ENCODE measurements around the gene NDUFS6.

Gene NDUFS6

DNA sequence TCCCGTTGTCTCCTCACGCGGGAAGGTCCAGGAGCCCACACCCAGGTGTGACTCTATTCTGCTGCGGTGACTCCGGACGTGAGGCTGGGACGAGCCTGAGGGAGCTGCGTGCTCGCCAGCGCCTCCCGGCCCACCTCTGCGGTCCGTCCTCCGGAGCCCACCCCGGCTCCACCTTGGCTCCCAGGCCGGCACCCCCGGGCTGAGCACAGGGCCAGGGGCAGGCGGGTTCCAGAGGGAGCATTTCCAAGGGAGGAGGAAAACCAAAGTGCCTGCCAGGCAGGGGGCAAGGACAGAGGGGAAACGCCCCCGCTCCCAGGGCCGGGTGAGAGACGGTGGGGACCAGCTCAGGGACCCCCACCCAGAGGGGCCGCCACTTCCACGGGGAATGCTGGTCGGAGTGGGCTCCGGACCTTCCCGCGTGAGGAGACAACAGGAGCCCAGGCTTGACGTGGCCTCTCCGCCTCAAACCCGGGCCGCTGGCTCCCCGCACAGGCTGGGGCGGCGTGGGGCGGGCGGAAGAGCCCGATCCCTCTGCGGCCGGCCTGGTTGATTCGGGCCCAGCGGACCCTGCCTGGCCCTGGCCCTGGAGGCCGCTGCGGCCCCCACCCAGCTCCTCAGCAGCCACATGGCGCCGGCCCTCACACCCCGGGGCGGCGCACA is 55.5 kb downstream of the NDUFS6 start:
- no peak for DNase-seq

DNA sequence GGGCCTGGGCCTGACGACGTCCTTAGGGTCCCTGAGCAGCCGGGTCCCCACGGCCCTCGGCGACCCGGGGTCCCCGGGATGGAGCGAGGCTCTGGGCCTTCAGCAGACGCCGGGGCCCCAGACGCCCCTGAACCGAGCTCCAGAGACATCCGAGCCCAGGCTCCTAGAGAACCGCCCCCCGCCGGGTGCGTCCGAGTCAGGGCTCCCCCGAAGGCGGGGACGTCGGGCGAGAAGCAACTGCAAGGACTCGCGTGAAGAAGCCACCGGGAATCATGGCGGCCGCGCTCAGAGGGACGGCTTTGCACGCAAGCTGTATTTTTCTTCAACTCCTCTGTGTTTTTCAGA is 56.0 kb downstream of the NDUFS6 start:
- no peak for DNase-seq

DNA sequence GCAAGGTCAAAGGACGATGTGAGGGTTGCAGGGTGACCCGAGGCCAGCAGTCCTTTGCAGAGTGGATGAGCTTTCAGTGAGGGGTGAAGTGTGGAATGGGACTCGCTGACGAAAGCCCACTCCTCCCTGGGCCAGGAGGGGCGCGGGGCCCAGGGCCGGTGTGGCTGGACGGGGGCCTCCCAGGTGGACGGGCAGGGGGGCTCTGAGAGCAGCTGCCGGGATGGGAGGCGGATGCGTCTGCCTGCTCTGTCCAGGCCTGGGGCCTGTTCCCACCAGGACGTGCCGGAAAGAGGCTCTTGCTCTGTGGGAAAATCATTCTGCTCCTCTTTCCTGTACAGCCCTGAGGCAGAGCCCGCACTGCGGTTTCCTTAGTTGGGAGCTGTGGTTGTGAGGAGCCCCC is 57.2 kb downstream of the NDUFS6 start:
- DNase-seq: no peak

DNA sequence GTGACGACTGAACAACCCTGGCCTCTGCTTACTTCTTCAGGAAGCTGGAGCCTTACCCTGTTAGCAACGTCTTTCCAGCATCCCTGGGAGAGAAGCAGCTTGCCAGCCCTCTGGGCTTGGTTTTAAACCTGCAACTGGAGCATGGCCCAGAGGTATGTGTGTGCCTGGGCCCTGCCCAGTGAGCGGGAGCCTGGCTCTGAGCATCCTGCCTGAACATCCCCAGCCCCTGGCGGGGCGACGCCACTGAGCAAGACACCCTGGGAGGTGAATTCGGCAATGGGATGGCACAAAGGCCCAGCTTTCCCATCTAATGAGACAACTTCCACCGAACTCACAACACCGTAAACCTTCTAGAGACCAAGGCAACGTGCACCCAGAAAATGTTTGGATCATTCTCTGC is 57.9 kb downstream of the NDUFS6 start:
- DNase-seq: no peak

DNA sequence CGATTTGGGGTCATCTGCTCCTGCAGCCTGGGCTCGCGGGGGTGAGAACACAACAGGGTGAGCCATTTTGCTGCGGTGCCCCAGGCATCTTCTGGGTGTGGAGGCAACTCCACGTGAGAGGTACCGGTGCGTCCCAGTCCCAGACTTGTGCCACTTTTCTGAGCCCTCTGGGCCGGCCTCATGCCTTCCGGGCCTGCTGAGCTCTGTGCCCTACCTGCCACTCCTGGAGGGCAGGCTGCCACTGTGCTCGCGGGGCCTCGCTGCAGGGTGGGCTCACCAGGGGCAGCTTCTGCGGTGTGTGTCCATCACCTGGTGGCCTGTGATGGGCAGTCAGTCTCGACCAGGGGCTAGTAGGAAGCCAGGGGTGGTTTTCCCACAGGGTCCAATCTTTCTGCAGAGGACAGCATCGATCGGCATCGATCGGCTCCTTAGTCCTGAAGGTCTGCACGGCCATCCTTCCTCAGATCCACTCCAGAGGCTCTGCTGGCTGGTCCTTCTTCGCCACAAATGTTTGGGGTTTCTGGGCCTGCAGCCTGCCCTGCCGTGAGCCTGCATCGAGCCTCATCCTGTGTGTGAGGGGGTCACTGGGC is 58.9 kb downstream of the NDUFS6 start:
- DNase-seq: no peak

DNA sequence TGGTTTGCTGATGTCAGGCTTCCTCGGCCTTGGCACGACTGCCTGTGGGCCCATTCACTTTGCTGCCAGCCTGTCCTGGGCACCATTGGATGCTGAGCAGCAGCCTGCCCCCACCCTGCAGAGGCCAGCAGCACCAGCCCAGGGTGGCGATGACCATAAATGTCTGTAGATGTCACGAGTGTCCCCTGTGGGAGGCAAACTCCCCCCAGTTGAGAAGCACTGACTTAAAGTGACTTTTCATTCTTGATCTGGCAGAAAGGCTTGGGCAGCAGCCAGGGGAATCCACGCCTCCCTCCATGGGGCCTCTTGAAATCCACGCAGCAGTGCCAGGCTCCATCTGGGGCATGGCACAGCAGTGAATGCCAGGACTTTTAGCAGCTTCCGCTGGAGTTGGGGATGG is 59.7 kb downstream of the NDUFS6 start:
- DNase-seq: no peak

DNA sequence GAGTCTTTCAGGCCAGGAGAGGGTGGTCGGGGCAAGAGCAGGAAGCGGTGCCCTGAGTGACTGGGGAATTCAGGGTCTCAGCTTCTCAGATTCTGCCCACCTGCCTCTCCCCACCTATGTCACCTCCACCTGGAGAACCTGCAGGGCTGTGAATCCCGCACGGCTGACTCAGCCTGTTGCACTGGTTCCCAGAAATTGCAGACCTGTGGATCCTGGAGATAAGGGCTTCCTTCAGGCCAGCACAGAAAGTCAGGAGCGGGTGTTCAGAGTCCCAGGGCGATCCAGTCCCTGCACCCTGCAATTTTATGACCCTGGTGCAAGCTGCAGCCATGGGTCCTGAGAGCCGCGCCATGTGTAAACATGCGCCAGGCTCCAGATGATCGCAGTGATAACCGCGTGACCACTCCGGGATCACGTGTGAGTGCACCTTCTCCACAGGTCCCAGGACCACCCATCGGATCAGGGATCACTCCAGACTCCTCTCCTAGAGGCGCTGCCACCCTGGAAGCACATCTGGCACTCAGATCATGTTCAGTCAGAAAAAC is 63.8 kb downstream of the NDUFS6 start:
- no peak for DNase-seq

DNA sequence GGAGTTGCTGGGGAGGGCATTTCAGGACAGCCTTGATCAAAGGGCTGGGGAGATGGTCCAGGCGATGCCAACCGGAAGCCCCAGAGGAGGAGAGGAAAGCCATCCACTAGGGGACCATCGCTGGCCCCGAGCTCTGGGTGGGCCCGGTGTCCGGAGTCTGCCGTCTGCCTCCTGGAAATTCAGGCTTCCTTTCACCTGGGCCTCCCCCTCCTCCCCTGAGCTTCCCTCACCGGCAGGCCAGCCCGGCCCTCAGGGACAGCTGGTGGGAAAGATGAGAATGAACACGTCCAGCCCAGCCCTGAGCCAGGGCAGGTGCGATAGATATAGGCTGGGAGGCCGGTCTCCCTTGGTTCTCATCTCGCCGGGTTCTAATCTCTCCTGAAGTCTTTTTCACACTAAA is 64.3 kb downstream of the NDUFS6 start:
- DNase-seq: no peak
